Spleen (tissue), 11 donors: ENCODE results near the gene SETX. TPM values are rescaled to one million over a fixed set of nuclear protein-coding genes. Genes with fewer than 3 reads are reported as not detected.

ENCODE experiments used
- DNase-seq: peaks from one replicate; pipeline ENCODE4 v3.0.0-alpha.2; 2020
- H3K27ac ChIP-seq, 8 donors: fragments of 200-600 bp; sonication (generic) in 7 of 8; 1 replicate in 4 of 8; 2 replicates in 4 of 8; pipeline versions ENCODE4 v1.5.0 to v1.8.0; 2016 to 2021; ENCODE audit warnings: inconsistent platforms in 4 of 8, mild to moderate bottlenecking in 4 of 8, moderate library complexity in 1 of 8
- H3K27me3 ChIP-seq, 7 donors: fragments of 200-600 bp; sonication (generic) in 6 of 7; replicated peaks in 1 of 7; 1 replicate in 4 of 7; 2 replicates in 3 of 7; pipeline versions ENCODE4 v1.5.0 to v1.8.0; 2016 to 2021; ENCODE audit warnings: inconsistent platforms in 3 of 7, mild to moderate bottlenecking in 1 of 7
- H3K36me3 ChIP-seq, 6 donors: fragments of 200-600 bp; sonication (generic) in 5 of 6; 1 replicate in 4 of 6; 2 replicates in 2 of 6; pipeline versions ENCODE4 v1.5.0 to v1.8.0; 2016 to 2021; ENCODE audit warnings: inconsistent platforms in 2 of 6
- H3K4me1 ChIP-seq, 6 donors: fragments of 200-600 bp; sonication (generic) in 5 of 6; 1 replicate in 3 of 6; 2 replicates in 3 of 6; pipeline versions ENCODE4 v1.5.0 to v1.8.0; 2016 to 2021; ENCODE audit warnings: inconsistent platforms in 3 of 6
- H3K4me3 ChIP-seq, 8 donors: fragments of 200-600 bp; sonication (generic) in 7 of 8; 1 replicate in 4 of 8; 2 replicates in 4 of 8; pipeline versions ENCODE4 v1.5.0 to v1.8.0; 2016 to 2021; ENCODE audit warnings: inconsistent platforms in 4 of 8, mild to moderate bottlenecking in 4 of 8, moderate library complexity in 2 of 8
- H3K9me3 ChIP-seq, 8 donors: fragments of 200-600 bp; sonication (generic) in 7 of 8; 1 replicate in 4 of 8; 2 replicates in 4 of 8; pipeline versions ENCODE4 v1.5.0 to v1.8.0; 2016 to 2021; ENCODE audit warnings: inconsistent platforms in 4 of 8
- CTCF ChIP-seq, 11 experiments: fragments of 200-600 bp in 7 of 11; fragments of 450-650 bp in 4 of 11; sonication (generic) in 4 of 11; IDR thresholded peaks in 8 of 11; conservative IDR thresholded peaks in 3 of 11; 1 replicate in 7 of 11; 2 replicates in 4 of 11; pipeline versions ENCODE4 v1.4.0 to v1.8.0; 2016 to 2021; ENCODE audit warnings: antibody characterized with exemption in 11 of 11, inconsistent platforms in 4 of 11, mild to moderate bottlenecking in 1 of 11
- POLR2A ChIP-seq, 3 donors: fragments of 450-650 bp; IDR thresholded peaks; one replicate each; pipeline ENCODE4 v1.5.1; 2017; ENCODE audit warnings: antibody characterized with exemption in 3 of 3, mild to moderate bottlenecking in 1 of 3
- POLR2AphosphoS5 ChIP-seq, 3 donors: sonication (generic); formaldehyde crosslinking; IDR thresholded peaks; one replicate each; pipeline ENCODE4 v1.5.1; 2017; ENCODE audit warnings: antibody characterized with exemption in 3 of 3
- WGBS, 5 donors: extraction: QIAGEN DNeasy Blood & Tissue Kit in 3 of 5; methylation state at CpG; one replicate each; pipeline versions ENCODE4 v1.1.5 to v1.1.7; 2013 to 2018; 5-methylcytosine and 5-hydroxymethylcytosine counted together
- intact Hi-C: fragments of 100-400 bp; cut with DNase I; formaldehyde crosslinking; loops from one replicate; pipeline ENCODE4 v1.15.0; 2023; ENCODE audit warnings: low total_unique reads
- polyA plus RNA-seq, 3 donors: library from polyadenylated mRNA; stranded (reverse); fragments of 200-250 nt; gene quantifications; one replicate each; pipeline ENCODE4 v1.2.1, GENCODE V29; 2013
- total RNA-seq, 7 donors: library from RNA; depleted of rRNA in 3 of 7; stranded (reverse); fragments of >200 nt in 3 of 7; fragmentation: NEBNext Ultra II Directional in 4 of 7; extraction: Animal tissue kit (Norgen Biotek cat#: 25700) in 4 of 7; gene quantifications; one replicate each; pipeline versions ENCODE4 v1.1.0 to v1.2.1, GENCODE V29; 2016 to 2021
- donor health status: healthy with polysubstance abuse.
- donor health status: DM: no; HTN: no; CAD: no; lungs with moderate emphysema.
- donor health status: DM: no; HTN: no; CAD: no.
- donor health status: Bipolar disorder and iron deficiency.
- donor health status: healthy.
- donor health status: DM: no; HTN: no; CAD: no.
- donor health status: DM: yes; HTN: yes; CAD: no.

Gene SETX
- total and polyA plus RNA-seq, 10 donors: 27.0 to 154 (median 104) TPM

- no peaks in the 10 kb centered on the region for H3K27me3 ChIP-seq
- no peak for TF ChIP-seq POLR2AphosphoS5 (IDR thresholded peaks at IDR 0.05)
- no peak for TF ChIP-seq CTCF (IDR thresholded peaks at IDR 0.05 in 8 of 11, conservative IDR thresholded peaks at IDR 0.05 in 3 of 11)
- no peak for TF ChIP-seq POLR2A (IDR thresholded peaks at IDR 0.05)
- H3K4me1 ChIP-seq: peaks cover 0 to 13% (median 0%) of the 10 kb centered on the region in 6 donors
- no peak for DNase-seq
- H3K4me3 ChIP-seq: no peak overlapping the region
- no peaks in the 10 kb centered on the region for H3K9me3 ChIP-seq
- H3K36me3 ChIP-seq: peaks cover 6 to 100% (median 92%) of the 10 kb centered on the region in 6 donors
- WGBS, 5 donors: 86 to 97% (median 91%) methylated on average over 3 of the region's 3 CpGs
- intact Hi-C loops: no loop called here
- no peak overlapping the region for H3K27ac ChIP-seq
These were observed 87.1 kb downstream of the SETX start for GRCh38 chr9:132267660-132268059.

GRCh38 chr9:132266017-132266416 is 88.8 kb downstream of the SETX start:
- DNase-seq: no peak
- Histone ChIP-seq H3K9me3 (no peaks in the 10 kb centered on the region), H3K4me3 (no peak overlapping the region), H3K27ac (no peak overlapping the region), H3K27me3 (no peaks in the 10 kb centered on the region), H3K36me3 (peaks cover 6 to 100% (median 87%) of the 10 kb centered on the region in 6 donors), H3K4me1 (peaks cover 0 to 18% (median 3%) of the 10 kb centered on the region in 6 donors)
- TF ChIP-seq CTCF (IDR thresholded peaks at IDR 0.05 in 8 of 11, conservative IDR thresholded peaks at IDR 0.05 in 3 of 11): no peak
- TF ChIP-seq POLR2A (IDR thresholded peaks at IDR 0.05): no peak
- TF ChIP-seq POLR2AphosphoS5 (IDR thresholded peaks at IDR 0.05): no peak
- WGBS, 5 donors: 88 to 92% (median 91%) methylated on average over 3 of the region's 3 CpGs
- intact Hi-C loops: no loop called here

- peaks cover 0 to 17% (median 0%) of the 10 kb centered on the region in 7 donors for H3K27me3 ChIP-seq
- H3K27ac ChIP-seq: no peak overlapping the region
- no peak for TF ChIP-seq CTCF (IDR thresholded peaks at IDR 0.05 in 8 of 11, conservative IDR thresholded peaks at IDR 0.05 in 3 of 11)
- TF ChIP-seq POLR2A (IDR thresholded peaks at IDR 0.05): no peak
- no peak for TF ChIP-seq POLR2AphosphoS5 (IDR thresholded peaks at IDR 0.05)
- intact Hi-C loops: no loop called here
- 71 to 88% (median 75%) methylated on average over 3 of the region's 3 CpGs for WGBS, 5 donors
- H3K36me3 ChIP-seq: peaks cover 4 to 52% (median 41%) of the 10 kb centered on the region in 6 donors
- H3K4me1 ChIP-seq: peaks cover 4 to 35% (median 17%) of the 10 kb centered on the region in 6 donors
- DNase-seq: no peak
- no peaks in the 10 kb centered on the region for H3K9me3 ChIP-seq
- H3K4me3 ChIP-seq: no peak overlapping the region
These were observed 93.9 kb downstream of the SETX start for GRCh38 chr9:132260846-132261245.

- Histone ChIP-seq H3K36me3 (no peaks in the 10 kb centered on the region), H3K27ac (no peak overlapping the region), H3K9me3 (peaks cover 0 to 7% (median 0%) of the 10 kb centered on the region in 8 donors), H3K27me3 (peaks cover 0 to 93% (median 15%) of the 10 kb centered on the region in 7 donors), H3K4me1 (peaks cover 0 to 6% (median 0%) of the 10 kb centered on the region in 6 donors), H3K4me3 (no peak overlapping the region)
- intact Hi-C loops: loop anchor here (5.0 kb wide), 1 partner anchor 488 kb away; no protein-coding TSS in a partner anchor
- DNase-seq: no peak
- WGBS, 5 donors: 87 to 91% (median 89%) methylated on average over 10 to 20 of the region's 20 CpGs
- TF ChIP-seq CTCF (IDR thresholded peaks at IDR 0.05 in 8 of 11, conservative IDR thresholded peaks at IDR 0.05 in 3 of 11) (no peak), POLR2A (IDR thresholded peaks at IDR 0.05) (no peak), POLR2AphosphoS5 (IDR thresholded peaks at IDR 0.05) (no peak)
These were observed 104.2 kb downstream of the SETX start for GRCh38 chr9:132250324-132251262.
